HG02943 (cell line): Measurements from ENCODE around the gene IRAG1.

Source experiments
- ATAC-seq: cut with Tn5 transposase; IDR thresholded peaks from one replicate; pipeline ENCODE4 v1.9.1; 2021; ENCODE audit warnings: mild to moderate bottlenecking, low read depth, moderate library complexity; ENCODE audit not compliant: unreplicated experiment

The IRAG1 gene

GRCh38 chr11:10650630-10651029 is 42.9 kb downstream of the IRAG1 start:
- no peak for ATAC-seq

GRCh38 chr11:10650166-10650565 is 43.4 kb downstream of the IRAG1 start:
- no peak for ATAC-seq

- ATAC-seq: no peak
Observed at GRCh38 chr11:10648871-10649270, 44.7 kb downstream of the IRAG1 start.

- no peak for ATAC-seq
Observed at GRCh38 chr11:10646681-10647355, 46.7 kb downstream of the IRAG1 start.

GRCh38 chr11:10646005-10646404 is 47.5 kb downstream of the IRAG1 start:
- no peak for ATAC-seq

- no peak for ATAC-seq
Observed at GRCh38 chr11:10645212-10645795, 48.3 kb downstream of the IRAG1 start.
